Hypothalamus (tissue), 51 donors: ENCODE measurements around the gene SLC9A3.
"Not testable (repeated sequence)": the region's sequence is repeated elsewhere in the genome, so short reads cannot be mapped to it uniquely, and the experiment has no call there.

ENCODE experiments used
- DNase-seq, 51 donors: peaks; one replicate each; lab custom pipeline; 2025; lab: John Stamatoyannopoulos, UW

Gene SLC9A3

DNA sequence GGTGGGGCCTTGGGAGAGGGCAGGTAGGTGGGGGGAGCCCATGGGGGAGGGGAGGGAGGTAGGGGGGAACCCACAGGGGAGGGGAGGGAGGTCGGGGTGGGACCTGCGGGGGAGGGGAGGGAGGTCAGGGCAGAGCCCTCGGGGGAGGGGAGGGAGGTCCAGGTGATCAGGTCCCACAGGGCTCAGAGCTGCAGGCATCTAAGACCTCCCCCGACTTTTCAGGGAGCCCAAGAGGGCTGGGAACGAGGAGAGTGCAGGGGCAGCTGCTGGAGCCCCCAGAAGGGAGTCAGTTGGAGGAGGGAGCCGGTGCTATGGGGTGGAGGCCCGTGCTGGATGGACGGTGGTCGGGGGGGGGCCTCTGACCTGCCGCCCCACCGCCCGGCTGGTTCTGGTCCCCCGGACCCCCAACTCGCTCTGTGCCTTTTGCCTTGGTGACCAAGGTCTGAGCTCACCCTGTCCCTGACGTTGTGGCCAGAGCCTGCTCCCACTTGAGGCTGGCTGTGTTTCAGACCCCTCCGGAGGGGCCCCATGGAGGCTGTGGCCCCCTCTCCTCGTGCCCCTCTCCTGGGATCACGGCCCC lies 31.8 kb downstream of the SLC9A3 start:
- no peak for DNase-seq

DNA sequence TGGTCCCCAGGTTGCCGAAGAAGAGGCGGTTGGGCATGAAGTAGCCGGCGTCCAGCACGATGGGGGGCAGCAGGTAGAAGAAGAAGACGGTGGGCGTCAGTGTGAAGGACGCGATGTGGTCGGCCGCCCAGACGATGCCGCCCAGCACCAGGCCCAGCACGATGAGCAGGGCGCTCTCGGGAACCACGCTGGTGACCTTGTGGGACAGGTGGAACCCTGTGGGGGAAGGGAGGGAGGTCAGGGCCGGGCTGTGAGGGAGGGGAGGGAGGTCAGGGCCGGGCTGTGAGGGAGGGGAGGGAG lies 32.4 kb downstream of the SLC9A3 start:
- no peak for DNase-seq

DNA sequence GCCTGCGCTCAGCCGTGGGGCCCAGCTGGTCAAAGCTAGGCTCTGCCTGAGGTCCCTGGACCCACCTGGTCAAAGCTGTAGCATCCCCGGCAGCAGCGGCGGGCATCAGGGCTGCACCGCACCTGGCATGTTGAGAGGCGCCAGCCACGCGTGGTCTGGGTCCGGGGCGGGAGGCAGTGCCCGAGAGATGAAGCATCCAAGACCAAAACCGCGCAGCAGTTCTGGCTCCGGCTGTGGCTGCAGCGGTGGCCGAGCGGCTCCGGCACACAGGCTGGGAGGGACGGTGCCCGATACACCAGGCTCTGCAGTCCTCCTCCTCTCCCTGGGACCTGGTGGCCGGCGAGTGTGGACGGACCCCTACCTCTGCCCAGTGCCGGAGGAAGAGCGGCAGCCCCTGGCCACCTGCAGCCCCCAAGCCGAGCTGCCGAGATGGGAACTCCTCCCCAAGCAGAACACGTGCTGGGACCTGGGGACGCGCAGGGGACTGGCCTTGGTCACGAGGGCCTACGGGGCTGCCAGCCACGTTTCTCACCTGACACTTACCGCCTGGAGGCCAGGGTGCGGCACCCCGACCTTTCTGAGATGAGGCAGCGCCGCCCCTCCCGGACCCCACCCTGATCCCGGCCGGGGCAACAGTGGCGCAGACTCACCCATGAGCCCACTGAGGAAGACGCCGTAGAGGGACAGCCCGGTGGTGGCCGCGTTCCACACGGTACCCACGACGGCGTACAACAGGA lies 33.0 kb downstream of the SLC9A3 start:
- no peak for DNase-seq

DNA sequence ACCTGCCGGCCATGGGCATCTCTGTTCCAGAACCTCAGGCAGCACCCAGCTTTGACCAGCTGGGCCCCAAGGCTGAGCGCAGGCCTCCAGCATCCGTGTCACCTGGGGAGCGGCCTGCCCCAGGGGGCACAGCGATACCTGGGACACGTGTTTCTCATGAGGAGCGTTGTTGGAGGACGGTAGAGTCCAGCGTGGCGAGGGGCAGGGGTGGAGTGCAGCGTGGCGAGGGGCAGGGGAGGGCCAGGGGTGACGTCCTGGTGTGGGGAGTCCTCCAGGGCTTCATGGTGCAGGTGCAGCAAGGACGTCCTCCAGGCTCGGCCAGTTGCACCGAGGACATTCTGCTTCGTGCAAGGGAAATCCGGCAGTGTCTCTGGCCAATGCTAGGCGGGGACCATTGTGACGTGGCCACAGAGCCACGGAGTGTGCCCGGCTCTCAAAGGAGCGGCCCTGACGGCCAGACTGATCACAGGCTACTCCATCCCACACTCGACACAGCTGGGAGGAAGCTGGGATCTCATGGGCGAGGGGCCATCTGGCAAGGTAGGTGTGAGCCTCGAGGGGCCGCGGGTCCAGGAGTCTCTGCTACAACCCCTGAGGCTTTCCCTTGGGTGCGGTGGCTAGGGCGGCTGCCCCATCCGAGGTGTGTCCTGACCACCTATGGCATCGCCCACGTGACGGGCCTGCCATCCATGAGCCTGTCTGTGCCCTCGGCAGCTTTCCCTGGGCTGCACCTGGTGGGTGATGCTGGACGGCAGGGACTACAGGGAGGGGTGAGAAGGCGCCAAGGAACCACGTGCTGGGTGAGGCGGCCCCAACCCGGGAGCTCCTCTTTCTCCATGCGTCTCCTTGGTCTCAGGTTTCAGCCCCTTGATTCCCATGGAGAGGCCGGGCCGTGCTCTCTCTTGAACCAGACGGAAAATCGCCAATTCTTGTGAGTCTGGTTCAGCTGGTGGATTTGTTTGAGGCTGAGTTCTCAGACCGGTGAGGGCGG lies 33.8 kb downstream of the SLC9A3 start:
- DNase-seq: no peak

DNA sequence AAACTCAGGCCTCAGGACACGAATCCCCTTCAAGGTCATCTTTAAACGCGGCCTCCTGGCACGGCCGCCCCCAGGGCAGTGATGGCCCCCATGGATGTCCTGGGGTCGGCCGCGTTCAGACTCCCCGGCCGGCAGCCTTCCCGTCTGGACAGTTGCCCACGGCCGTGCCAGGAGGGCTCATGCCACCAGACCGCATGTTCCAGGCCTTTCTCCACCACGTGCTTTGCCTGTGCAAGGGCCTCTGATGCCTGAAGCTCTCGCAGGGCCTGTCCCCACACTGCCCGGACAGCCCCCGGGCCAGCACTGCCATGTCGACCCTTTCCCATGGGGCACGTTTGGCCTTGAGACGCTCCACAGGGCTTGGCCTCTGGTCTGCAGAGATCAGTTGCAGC lies 34.6 kb downstream of the SLC9A3 start:
- no peak for DNase-seq

DNA sequence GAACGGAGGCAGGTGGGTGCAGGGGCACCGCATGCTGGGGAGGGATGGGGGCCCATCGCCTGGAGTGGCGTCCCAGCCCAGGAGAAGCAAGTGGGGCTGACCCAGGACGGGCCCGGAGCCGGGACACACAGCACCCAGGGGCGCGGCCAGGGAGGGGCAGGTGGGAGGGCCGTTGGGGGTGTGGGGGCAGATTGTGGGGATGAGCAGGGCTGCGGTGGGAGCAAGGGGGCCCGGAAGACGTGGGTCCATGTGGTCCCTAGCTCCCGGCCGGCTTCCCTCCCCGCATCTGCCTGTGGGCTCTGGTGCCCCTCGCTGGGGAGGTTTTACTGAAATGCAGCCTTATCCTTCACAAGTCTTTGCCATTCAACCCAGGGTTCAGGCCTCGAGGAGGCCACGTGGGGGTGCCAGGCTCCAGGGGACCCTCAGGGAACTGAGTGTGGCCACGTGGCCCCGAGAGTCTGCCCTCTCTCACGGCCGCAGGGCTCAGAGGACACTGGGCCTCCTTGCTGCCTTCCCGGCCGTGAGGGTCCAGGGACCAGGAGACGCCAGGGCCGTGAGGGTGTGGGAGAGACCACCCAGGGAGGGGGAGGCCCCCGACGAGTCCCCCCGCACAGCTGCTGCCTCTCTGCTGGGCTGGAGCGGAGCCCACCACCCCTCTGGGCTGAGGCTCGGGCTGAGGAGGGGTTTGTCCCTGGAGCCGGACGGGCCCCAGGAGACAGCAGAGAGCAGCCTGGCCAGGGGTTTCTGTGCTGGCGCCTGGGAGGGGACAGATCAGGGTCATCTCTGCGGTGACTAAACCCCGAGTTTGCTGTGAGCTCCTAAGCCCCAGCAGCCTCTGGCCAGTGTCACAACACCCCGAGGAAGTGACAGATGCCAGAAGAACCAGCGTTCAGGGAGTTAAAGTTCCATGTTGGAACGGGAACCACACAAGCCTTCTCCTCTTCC lies 35.2 kb downstream of the SLC9A3 start:
- no peak for DNase-seq

DNA sequence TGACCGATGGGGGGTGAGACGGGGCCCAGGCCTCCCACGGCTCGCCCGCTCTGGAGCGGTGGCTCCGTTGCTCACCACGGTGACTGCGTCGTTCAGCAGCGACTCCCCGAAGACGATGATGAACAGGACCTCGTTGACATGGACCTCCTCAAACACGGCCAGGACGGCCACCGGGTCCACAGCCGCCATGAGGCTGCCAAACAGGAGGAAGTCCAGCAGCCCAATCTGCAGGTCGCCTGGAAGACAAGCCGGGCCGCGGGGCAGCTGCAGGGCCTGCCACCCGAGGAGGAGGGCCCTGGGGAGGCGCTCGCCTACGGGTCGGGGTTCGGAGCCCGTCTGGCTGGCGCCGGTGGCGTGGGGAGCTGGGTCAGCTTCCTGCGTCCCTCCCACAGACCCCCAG lies 36.0 kb downstream of the SLC9A3 start:
- no peak for DNase-seq

DNA sequence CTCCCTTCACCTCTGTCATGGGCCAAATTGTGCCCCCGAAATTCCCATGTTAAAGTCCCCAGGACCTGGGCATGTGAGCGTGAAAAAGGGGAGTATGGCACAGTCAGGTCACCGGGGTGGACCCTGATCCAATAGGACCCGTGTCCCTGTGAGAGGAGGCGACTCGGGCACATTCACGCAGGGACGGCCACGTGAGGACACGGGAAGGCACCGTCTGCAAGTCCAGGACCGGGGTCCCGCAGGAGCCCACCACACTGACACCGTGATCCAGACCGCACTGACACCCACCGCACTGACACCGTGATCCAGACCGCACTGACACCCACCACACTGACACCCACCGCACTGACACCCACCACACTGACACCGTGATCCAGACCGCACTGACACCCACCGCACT lies 37.7 kb downstream of the SLC9A3 start:
- not testable (repeated sequence) for DNase-seq

DNA sequence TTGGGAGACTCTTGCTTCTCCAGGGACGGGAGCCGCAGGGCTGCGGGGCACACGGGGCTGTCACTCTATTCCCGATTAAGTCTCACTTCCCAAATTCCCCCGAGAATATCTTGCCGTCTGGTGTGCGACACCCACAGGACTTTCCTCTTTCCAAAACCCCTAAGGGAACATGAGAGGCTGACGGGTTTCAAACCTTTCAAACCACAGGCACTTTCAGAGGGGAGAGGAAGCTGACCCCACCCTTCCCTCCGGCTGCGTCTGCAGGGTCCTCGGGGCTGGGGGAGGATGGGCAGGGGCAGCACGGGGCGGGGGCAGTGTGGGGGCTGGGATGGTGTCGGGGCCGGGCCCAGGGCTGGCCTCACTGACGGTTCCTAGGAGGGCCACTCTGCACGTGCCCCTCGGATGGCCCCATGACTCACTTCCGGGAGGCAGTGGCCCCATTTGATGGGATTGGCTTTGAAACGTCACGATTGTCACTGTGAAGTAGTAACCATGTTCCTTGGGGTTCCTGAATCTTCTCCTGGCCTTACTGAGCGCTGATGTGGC lies 38.2 kb downstream of the SLC9A3 start:
- DNase-seq: no peak

DNA sequence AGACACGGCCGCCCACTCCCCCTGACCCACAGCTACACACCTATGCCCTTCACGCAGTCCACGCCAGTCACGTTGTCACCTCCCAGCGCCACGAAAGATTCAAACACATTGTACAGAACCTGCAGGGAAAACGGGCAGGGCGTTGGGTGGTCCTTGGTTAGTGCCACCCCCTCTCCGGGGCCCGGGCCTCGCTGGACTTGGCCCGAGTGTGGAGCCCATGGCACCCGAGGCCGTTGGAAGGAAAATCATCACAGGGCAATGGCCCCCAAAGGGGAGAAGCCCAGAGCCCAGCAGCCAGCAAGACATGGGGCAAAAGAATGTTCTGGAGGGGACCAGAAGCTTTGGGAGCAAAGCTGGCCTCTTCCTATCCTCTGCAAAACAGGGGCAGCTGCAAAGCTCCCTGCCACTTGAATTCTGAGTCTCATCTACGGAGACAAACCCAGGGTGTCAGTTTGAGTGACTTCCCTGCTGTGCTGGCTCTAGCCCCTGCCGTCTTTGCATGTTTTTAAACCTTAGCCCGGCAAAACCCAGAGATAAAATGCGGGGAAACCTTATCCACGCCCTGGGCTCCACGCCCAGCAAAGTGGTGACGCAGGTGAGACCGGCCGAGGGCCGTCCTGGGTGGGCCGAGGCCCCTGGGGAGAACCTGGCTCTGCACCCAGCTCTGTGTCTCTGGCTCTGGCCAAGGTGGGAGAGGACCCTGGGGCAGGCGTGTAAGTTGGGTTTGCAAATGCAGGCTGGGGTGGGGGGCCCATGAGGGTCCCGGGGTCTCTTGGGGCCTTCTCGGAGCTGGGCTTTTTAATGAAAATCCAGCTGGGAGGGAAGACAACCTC lies 38.9 kb downstream of the SLC9A3 start:
- DNase-seq: no peak

DNA sequence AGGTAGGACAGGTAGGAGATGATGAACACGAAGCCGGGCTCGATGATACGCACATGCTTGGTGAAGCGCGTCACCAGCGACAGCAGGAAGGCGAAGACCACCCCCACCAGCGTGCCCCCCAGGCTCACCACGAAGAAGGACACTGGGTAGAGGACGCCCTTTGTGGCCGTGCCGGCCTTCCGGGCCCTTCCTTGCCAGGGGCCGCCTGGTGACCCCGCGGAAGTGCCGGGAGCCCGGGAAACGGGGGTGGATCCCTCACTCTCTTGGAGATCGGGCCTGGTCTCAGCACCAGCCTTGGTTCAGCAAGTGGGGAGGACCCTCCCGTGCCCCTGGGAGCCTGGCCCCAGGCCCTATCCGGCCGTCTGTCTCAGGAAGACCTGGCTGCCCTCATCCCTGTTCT lies 39.7 kb downstream of the SLC9A3 start:
- DNase-seq: no peak

DNA sequence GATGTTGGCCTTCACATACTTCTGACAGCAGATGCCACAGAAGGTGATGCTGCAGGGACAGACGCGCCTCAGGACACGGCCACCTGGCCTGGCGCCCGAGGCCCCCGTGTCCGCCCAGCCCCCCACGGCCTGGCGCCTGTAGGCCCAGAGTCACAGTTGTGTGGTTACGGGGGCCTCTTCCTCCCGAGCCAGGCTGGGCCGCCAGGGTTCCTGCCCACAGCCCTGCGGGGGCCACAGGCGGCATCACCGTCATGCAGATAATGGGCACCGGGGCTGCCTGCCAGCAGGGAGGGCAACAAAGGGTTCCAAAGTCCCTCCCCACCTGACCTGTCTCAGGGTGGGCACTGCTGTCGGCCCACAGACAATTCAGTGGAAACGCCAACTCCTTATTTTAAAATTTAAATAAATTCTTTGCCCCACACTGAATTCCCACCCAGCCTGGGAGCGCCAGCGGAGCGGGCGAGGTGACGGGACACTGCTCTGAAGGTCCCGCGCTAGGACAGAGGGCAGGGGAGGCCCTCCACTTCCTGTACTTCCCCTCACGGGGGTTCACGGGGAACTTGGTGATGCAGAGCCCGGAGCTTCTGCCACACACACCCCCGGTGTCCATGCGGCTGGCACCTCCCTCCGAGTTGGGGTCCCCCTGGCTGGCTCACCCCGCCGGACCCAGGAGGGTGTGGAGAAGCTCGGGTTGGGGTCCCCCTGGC lies 40.7 kb downstream of the SLC9A3 start:
- DNase-seq: no peak

DNA sequence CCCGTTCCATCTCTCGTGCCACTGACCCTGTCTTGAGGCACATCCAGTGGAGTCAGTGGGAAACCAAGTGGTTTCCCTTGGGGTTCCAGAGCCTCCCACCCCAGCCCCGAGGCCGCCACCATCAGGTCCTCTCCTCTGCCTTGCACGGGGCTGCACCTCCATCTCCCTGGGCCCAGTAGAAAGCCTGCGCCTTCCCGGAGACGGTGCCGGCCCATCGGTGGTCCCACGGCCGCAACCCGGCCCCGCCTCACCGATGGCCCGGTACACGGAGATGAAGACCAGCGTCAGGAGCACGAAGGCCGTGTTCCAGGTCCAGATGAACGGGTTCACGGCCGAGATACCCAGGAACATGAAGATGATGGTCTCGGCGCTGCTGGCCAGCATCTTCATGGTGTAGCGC lies 41.2 kb downstream of the SLC9A3 start:
- no peak for DNase-seq

DNA sequence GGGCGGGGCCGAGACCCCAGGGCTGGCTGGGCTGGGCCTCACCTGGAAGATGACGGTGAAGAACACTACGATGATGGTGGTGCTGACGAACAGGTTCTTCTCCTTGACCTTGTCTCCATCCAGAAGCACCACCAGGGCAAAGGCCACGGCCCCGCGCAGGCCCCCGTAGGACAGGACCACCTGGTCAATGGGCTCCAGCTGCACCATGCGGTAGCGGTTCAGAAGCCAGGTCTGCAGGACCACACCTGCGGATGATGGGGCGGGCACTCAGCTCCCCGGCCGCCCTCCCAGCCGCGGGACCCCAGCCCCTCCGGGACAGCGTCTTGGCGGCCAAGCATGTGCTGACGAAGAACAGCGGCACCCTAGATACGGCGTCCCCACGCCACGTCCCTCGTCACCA lies 41.7 kb downstream of the SLC9A3 start:
- DNase-seq: no peak

DNA sequence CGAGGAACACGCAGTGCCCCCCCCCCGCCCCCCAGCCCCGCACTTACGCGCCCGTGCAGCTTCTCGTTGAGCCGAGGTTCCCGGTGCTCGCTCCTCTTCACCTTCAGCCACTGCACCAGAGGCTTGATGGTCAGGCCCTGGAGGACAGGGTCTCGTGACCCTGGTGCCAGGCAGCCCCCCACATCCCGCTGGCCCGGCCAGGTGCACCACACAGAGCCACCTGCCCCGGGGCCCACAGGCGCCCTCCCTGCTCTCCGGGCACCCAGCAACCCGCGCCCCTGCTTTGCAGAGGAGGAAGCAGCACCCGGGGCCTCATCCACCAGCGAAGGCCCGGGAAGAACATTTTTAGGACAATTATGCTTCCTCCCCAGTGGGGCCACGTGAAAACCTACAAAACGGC lies 42.2 kb downstream of the SLC9A3 start:
- no peak for DNase-seq

DNA sequence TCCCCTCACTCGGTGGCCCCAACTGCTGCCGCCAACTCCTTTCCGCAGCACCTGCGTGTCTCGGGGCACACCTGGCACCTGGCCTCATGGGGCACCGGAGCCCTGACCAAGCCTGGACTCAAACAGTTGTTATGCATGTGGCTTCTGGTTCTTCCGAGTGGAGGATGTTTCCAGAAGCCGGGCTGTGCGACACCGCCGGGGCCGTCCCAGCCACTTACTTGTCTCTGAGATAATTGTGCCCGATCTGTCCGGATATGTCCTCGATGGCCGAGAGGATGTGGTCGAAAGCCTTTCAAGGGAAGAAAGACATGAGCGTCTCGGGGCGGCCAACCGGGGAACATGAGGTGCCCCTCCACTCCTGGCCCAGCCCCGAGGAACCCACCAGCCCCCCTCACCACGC lies 42.9 kb downstream of the SLC9A3 start:
- no peak for DNase-seq

DNA sequence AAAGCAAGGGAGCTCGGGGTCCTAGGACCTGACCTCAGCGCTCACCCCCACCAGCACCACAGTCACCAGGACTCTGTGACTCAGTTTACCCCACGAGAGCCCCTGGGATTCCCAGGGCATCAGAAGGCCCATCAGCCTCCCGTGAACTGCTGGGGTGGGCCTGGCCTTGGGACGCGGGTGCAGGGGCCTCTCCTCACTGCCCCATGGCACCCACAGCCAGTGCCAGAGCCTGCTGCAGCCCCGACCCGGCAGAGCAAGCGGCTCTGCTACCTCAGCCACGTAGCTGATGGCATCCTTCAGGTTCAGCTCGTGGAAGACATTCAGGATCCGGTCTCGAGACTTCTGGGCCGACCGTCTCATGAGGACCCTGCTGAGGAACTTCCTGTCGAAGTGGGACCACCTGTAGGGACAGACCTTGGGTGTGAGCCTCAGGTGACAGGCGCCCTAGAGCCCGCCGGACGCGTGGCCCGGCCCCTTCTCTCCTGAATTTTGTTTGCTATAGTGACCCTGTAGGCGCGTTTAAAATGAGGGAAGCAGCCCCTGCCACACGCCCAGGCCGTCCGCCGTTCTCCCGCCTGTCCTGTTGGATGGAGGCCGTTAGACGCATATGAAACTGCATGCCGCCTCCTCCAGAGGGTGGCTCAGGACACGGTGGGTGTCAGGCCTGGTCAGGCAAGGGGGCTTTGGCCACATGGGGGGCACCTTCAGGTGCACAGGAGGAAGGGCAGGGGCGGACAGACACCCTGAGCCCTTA lies 44.5 kb downstream of the SLC9A3 start:
- no peak for DNase-seq

DNA sequence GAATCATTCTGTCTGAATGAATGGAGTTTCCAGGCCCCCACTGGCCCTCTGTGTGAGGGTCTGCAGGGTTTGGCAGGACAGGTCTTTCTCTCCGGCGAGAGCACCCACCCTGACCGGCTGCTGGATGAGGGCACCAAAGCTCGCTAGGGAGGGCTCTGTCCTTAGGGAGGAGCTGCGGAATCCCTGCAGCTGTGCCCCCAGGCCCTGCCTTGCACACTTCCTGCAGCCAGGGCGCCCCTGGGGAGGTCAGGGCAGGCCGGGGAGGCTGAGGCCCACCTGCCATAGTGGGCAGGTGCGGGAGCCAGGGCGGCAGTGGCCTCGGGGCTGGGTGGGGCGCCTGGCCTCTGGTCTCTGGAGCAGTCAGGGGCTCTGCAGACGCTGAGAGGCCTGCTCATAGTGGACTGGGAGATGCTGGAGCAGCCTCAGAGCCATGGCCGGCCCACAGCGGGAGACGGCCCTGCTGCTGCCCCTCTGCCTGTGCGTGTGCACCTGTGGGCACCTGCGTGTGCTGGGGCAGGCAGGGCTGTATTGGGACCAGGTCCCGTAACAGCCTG lies 45.2 kb downstream of the SLC9A3 start:
- no peak for DNase-seq
